GM13977 (cell line): ENCODE measurements around the gene RPS19.

Source experiments
- DNase-seq: peaks from one replicate; pipeline ENCODE4 v3.0.0; 2012; ENCODE audit warnings: low spot score
- CTCF ChIP-seq: IDR thresholded peaks from 2 replicates; pipeline ENCODE4 v1.5.1; 2012; ENCODE audit warnings: mild to moderate bottlenecking, control low read depth; ENCODE audit not compliant: insufficient read depth; ENCODE audit errors: extremely low read depth, missing control alignments
- in situ Hi-C: fragments of 300-500 bp; cut with MboI; formaldehyde crosslinking; loops from one replicate; pipeline ENCODE4 v1.12.0; 2022; ENCODE audit warnings: low sequenced_read_pairs, low pct_unique_long_range_greater_than_20kb, mixed read lengths, inconsistent platforms; ENCODE audit not compliant: unreplicated experiment

RPS19 gene

DNA sequence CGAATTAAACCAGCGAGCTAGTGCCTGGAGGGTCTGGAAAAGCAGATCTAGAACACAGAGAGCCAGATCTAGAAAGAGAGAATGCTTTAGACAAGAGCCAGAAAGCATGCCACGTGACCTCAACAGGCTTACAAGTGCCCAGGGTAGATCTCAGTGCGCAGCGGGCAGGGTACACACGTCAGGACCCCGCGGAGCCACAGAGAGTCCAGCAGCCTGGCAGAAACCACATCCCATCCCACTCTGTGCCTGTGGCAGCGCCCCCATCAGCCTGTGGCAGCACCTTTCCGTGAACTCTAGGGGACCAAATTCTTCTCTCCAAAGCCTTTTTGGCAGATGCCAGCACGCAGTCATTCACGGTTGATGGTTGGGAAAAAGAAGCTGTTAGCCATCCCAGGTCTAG, 28.9 kb downstream of the RPS19 start:
- TF ChIP-seq CTCF: no peak
- in situ Hi-C loops: no loop called here
- no peak for DNase-seq

DNA sequence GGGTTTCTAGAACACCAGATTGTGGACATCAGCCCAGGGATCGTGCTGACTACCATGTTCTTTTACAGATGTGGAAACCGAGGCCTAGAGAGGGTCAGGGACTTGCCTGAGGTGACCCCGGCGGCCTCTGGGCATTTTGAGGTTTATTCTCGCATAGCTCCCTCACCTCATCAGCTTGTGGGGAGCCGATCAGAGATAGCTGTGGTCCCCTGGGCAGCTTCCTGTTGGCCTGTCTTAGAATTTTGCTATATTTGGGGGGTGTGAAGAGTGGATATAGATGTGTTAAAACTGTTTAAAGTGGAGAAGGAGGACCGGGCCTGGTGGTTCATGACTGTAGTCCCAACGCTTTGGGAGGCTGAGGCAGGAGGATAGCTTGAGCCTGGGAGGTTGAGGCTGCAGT, 29.8 kb downstream of the RPS19 start:
- no peak for TF ChIP-seq CTCF
- in situ Hi-C loops: no loop called here
- no peak for DNase-seq

GRCh38 chr19:41890936-41891335, 30.9 kb downstream of the RPS19 start:
- no peak for DNase-seq
- in situ Hi-C loops: no loop called here
- no peak for TF ChIP-seq CTCF

DNA sequence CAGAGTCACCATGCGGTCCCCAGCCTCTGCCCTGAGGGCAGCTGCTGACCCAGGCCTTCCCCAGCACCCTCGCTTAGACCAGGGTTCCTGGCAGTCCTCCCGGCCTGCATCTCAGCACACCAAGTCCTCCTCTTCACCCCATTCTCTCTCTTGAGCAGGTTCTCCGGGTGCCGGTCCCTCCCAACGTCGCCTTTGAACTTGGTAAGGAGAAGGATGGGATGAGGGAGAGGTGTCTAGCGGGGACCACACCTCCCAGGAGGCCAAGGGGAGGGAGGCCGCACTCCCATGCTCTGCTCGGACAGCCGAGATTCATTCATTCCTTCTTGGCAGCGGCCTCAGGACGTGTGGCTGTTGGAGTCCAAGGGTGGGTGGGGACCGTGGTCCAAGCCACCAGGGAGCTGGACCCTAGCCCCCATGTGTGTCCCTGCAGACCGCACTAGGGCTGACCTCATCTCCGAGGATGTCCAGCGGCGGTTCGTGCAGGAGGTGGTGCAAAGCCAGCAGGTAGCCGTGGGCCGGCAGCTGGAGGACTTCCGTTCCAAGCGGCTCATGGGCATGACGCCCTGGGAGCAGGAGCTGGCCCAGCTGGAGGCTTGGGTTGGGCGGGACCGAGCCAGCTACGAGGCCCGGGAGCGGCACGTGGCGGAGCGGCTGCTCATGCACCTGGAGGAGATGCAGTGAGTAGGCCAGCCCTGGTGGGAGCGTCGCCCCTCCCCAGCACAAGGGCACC, 32.3 kb downstream of the RPS19 start:
- no peak for DNase-seq
- in situ Hi-C loops: no loop called here
- TF ChIP-seq CTCF: no peak

DNA sequence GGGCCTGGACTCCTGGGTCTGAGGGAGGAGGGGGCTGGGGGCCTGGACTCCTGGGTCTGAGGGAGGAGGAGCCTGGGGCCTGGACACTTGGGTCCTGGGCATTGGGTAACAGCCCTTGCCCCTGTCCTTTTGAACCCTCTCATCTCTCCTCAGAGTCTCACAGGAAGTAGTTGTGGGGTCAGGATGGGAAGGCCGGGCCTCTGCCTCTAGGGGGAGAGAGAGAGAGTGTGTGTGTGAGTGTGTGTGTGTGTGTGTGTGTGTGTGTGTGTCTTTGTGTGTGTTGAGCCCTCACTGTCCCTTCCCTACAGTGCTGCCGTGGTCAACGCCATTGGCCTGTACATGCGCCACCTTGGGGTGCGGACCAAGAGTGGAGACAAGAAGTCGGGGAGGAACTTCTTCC, 33.8 kb downstream of the RPS19 start:
- in situ Hi-C loops: no loop called here
- TF ChIP-seq CTCF: peak; percentile 20
- DNase-seq: no peak

DNA sequence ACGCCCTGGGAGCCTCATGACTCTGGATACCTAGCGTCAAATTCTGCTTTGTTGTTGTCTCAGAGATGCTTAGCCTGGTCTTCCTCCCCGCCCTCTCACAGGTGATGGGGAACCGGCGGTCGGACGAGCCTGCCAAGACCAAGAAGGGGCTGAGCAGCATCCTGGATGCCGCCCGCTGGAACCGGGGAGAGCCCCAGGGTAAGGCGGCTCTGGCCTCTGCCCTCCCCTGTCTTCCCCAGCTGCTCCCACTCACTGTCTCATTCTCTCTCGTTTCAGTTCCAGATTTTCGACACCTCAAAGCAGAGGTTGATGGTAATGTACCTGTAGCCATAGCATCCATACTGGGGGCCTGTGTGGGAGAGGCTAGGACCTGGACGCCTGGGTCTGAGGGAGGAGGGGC, 34.3 kb downstream of the RPS19 start:
- in situ Hi-C loops: no loop called here
- TF ChIP-seq CTCF: no peak
- DNase-seq: no peak
